Measurements from ENCODE around the gene ANKRD33B.
"Not testable (repeated sequence)": the region's sequence is repeated elsewhere in the genome, so short reads cannot be mapped to it uniquely, and the experiment has no call there.

Gene ANKRD33B

GRCh38 chr5:10622810-10623209 lies 58.9 kb downstream of the ANKRD33B start:
- DNase-seq, result no peak

- no peak for DNase-seq
Observed at GRCh38 chr5:10623305-10623910, 59.5 kb downstream of the ANKRD33B start.

- no peak for DNase-seq
Observed at GRCh38 chr5:10624206-10624605, 60.3 kb downstream of the ANKRD33B start.

- DNase-seq, result no peak
Observed at GRCh38 chr5:10624679-10625078, 60.8 kb downstream of the ANKRD33B start.

GRCh38 chr5:10625700-10626472 lies 62.0 kb downstream of the ANKRD33B start:
- no peak for DNase-seq

- DNase-seq, result no peak
Observed at GRCh38 chr5:10626473-10627013, 62.7 kb downstream of the ANKRD33B start.

GRCh38 chr5:10627160-10627701 lies 63.4 kb downstream of the ANKRD33B start:
- no peak for DNase-seq

GRCh38 chr5:10628601-10629000 lies 64.7 kb downstream of the ANKRD33B start:
- DNase-seq, result no peak

GRCh38 chr5:10629682-10630081 lies 65.8 kb downstream of the ANKRD33B start:
- DNase-seq, result no peak

GRCh38 chr5:10630126-10630525 lies 66.3 kb downstream of the ANKRD33B start:
- no peak for DNase-seq

GRCh38 chr5:10630744-10631143 lies 66.9 kb downstream of the ANKRD33B start:
- not testable (repeated sequence) for DNase-seq

- DNase-seq, result no peak
Observed at GRCh38 chr5:10631316-10631996, 67.6 kb downstream of the ANKRD33B start.

GRCh38 chr5:10632110-10632761 lies 68.4 kb downstream of the ANKRD33B start:
- DNase-seq, result peak; percentile 83

GRCh38 chr5:10633271-10634049 lies 69.6 kb downstream of the ANKRD33B start:
- peak; percentile 81 for DNase-seq

GRCh38 chr5:10634050-10634449 lies 70.2 kb downstream of the ANKRD33B start:
- no peak for DNase-seq

GRCh38 chr5:10634562-10634961 lies 70.7 kb downstream of the ANKRD33B start:
- DNase-seq, result no peak

- peak; percentile 89 for DNase-seq
Observed at GRCh38 chr5:10635257-10635866, 71.5 kb downstream of the ANKRD33B start.

GRCh38 chr5:10635867-10636350 lies 72.0 kb downstream of the ANKRD33B start:
- no peak for DNase-seq

GRCh38 chr5:10636363-10637142 lies 72.7 kb downstream of the ANKRD33B start:
- DNase-seq, result no peak

GRCh38 chr5:10637944-10638343 lies 74.1 kb downstream of the ANKRD33B start:
- DNase-seq, result no peak

- not testable (repeated sequence) for DNase-seq
Observed at GRCh38 chr5:10638723-10639122, 74.9 kb downstream of the ANKRD33B start.
